Measurements from ENCODE around the gene DLGAP1.

The DLGAP1 gene

GRCh38 chr18:3983351-3983969 lies 471.6 kb downstream of the DLGAP1 start:
- no peak for DNase-seq

- no peak for DNase-seq
Observed at GRCh38 chr18:3982541-3982940, 472.6 kb downstream of the DLGAP1 start.

GRCh38 chr18:3979024-3979423 lies 476.1 kb downstream of the DLGAP1 start:
- DNase-seq = no peak

GRCh38 chr18:3973191-3973850 lies 481.8 kb downstream of the DLGAP1 start:
- no peak for DNase-seq

GRCh38 chr18:3972291-3972930 lies 482.7 kb downstream of the DLGAP1 start:
- no peak for DNase-seq

GRCh38 chr18:3970929-3971328 lies 484.2 kb downstream of the DLGAP1 start:
- no peak for DNase-seq

GRCh38 chr18:3967359-3968180 lies 487.5 kb downstream of the DLGAP1 start:
- DNase-seq = no peak

GRCh38 chr18:3966642-3967358 lies 488.3 kb downstream of the DLGAP1 start:
- DNase-seq = no peak

GRCh38 chr18:3966246-3966641 lies 488.9 kb downstream of the DLGAP1 start:
- DNase-seq = no peak

- no peak for DNase-seq
Observed at GRCh38 chr18:3960977-3961376, 494.1 kb downstream of the DLGAP1 start.

- no peak for DNase-seq
Observed at GRCh38 chr18:3960142-3960541, 495.0 kb downstream of the DLGAP1 start.

GRCh38 chr18:3952031-3952430 lies 503.1 kb downstream of the DLGAP1 start:
- DNase-seq = no peak

GRCh38 chr18:3950668-3951404 lies 504.3 kb downstream of the DLGAP1 start:
- DNase-seq = no peak

GRCh38 chr18:3948958-3949357 lies 506.1 kb downstream of the DLGAP1 start:
- no peak for DNase-seq

- no peak for DNase-seq
Observed at GRCh38 chr18:3947383-3947782, 507.7 kb downstream of the DLGAP1 start.

- DNase-seq = no peak
Observed at GRCh38 chr18:3935305-3935704, 519.8 kb downstream of the DLGAP1 start.

- no peak for DNase-seq
Observed at GRCh38 chr18:3932276-3932675, 522.8 kb downstream of the DLGAP1 start.

GRCh38 chr18:3931542-3932112 lies 523.5 kb downstream of the DLGAP1 start:
- DNase-seq = no peak

- no peak for DNase-seq
Observed at GRCh38 chr18:3931013-3931315, 524.1 kb downstream of the DLGAP1 start.

GRCh38 chr18:3930126-3931012 lies 524.7 kb downstream of the DLGAP1 start:
- DNase-seq = no peak

- no peak for DNase-seq
Observed at GRCh38 chr18:3924455-3924854, 530.7 kb downstream of the DLGAP1 start.

Data from stimulated activated CD4-positive, alpha-beta T cell treated with anti-CD3 and anti-CD28 coated beads, Interleukin-12 subunit alpha, Interleukin-12 subunit beta, amount 100 ng/mL, for 4 hours (primary cell).